Body of pancreas (tissue), 4 donors: ENCODE results near the gene TCHH.

ENCODE experiments used
- POLR2A ChIP-seq, 3 donors: fragments of 450-650 bp; IDR thresholded peaks; one replicate each; pipeline ENCODE4 v1.6.1; 2016; ENCODE audit warnings: antibody characterized with exemption in 3 of 3, mild to moderate bottlenecking in 2 of 3
- TF ChIP-seq, protein P1 (sequence below), 7 experiments: fragments of 450-650 bp in 4 of 7; fragments of 200-600 bp in 3 of 7; sonication (generic) in 3 of 7; IDR thresholded peaks; one replicate each; pipeline ENCODE4 v1.5.1; 2016 to 2019; ENCODE audit warnings: antibody characterized with exemption in 7 of 7

DNA sequence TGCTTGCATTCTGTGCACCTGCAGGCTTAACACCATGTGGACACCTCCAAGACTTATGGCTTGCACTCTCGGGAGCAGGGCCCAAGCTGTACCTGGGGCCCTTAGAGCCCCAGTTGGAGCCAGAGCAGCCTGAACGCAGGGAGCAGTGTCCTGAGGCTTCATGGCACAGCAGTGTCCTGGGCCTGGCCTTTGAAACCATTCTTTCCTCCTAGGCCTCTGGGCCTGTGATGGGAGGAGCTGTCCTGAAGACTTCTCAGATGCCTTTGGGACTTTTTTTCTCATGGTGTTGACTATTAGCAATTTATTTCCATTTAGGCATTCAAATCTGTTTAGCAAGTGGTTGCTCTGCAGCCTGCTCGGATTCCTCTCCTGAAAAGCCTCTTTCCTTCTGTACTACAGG, 32.8 kb upstream of the TCHH start:
- TF ChIP-seq, protein P1, sequence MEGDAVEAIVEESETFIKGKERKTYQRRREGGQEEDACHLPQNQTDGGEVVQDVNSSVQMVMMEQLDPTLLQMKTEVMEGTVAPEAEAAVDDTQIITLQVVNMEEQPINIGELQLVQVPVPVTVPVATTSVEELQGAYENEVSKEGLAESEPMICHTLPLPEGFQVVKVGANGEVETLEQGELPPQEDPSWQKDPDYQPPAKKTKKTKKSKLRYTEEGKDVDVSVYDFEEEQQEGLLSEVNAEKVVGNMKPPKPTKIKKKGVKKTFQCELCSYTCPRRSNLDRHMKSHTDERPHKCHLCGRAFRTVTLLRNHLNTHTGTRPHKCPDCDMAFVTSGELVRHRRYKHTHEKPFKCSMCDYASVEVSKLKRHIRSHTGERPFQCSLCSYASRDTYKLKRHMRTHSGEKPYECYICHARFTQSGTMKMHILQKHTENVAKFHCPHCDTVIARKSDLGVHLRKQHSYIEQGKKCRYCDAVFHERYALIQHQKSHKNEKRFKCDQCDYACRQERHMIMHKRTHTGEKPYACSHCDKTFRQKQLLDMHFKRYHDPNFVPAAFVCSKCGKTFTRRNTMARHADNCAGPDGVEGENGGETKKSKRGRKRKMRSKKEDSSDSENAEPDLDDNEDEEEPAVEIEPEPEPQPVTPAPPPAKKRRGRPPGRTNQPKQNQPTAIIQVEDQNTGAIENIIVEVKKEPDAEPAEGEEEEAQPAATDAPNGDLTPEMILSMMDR (IDR thresholded peaks at IDR 0.05) = no peak
- no peak for TF ChIP-seq POLR2A (IDR thresholded peaks at IDR 0.05)
